Vagina (tissue), 2 donors: ENCODE data around the gene CCDC110. TPM values are rescaled to one million over a fixed set of nuclear protein-coding genes. Genes with fewer than 3 reads are reported as not detected.

Experiments
- DNase-seq, 2 donors: peaks; one replicate each; pipeline ENCODE4 v3.0.0-alpha.2; 2017; ENCODE audit errors: extremely low spot score in 2 of 2
- H3K27ac ChIP-seq: fragments of 200-600 bp; sonication (generic); one replicate; pipeline ENCODE4 v1.5.1; 2019
- H3K27me3 ChIP-seq: fragments of 200-600 bp; sonication (generic); one replicate; pipeline ENCODE4 v1.5.1; 2019
- H3K36me3 ChIP-seq, 2 donors: fragments of 200-600 bp; sonication (generic); one replicate each; pipeline ENCODE4 v1.5.1; 2017 to 2019
- H3K4me1 ChIP-seq: fragments of 200-600 bp; sonication (generic); one replicate; pipeline ENCODE4 v1.5.1; 2019
- H3K4me3 ChIP-seq, 2 donors: fragments of 200-600 bp; sonication (generic); 1 replicate in 1 of 2; 2 replicates in 1 of 2; pipeline ENCODE4 v1.5.1; 2016 to 2019
- H3K9me3 ChIP-seq: fragments of 200-600 bp; sonication (generic); one replicate; pipeline ENCODE4 v1.5.1; 2019
- POLR2A ChIP-seq, 2 donors: fragments of 450-650 bp; IDR thresholded peaks; one replicate each; pipeline ENCODE4 v1.6.1; 2017; ENCODE audit warnings: antibody characterized with exemption in 2 of 2, mild to moderate bottlenecking in 2 of 2, moderate library complexity in 2 of 2
- POLR2AphosphoS5 ChIP-seq, 2 donors: sonication (generic); formaldehyde crosslinking; IDR thresholded peaks; one replicate each; pipeline ENCODE4 v1.9.0; 2017; ENCODE audit warnings: antibody characterized with exemption in 2 of 2, mild to moderate bottlenecking in 2 of 2, low read depth in 1 of 2; ENCODE audit not compliant: insufficient read depth in 1 of 2
- intact Hi-C: fragments of 100-400 bp; cut with DNase I; formaldehyde crosslinking; loops from one replicate; pipeline ENCODE4 v1.15.1; 2023
- total RNA-seq: library from RNA; depleted of rRNA; stranded (reverse); fragments of >200 nt; gene quantifications from one replicate; pipeline ENCODE4 v1.2.3, GENCODE V29; 2016
- TF ChIP-seq, protein P1 (sequence below), 3 experiments: fragments of 450-650 bp in 2 of 3; fragments of 200-600 bp in 1 of 3; sonication (generic) in 1 of 3; IDR thresholded peaks; one replicate each; pipeline ENCODE4 v1.5.1; 2017 to 2019; ENCODE audit warnings: antibody characterized with exemption in 3 of 3, mild to moderate bottlenecking in 2 of 3, moderate library complexity in 2 of 3

Gene CCDC110
- 1.2 TPM for total RNA-seq

DNA sequence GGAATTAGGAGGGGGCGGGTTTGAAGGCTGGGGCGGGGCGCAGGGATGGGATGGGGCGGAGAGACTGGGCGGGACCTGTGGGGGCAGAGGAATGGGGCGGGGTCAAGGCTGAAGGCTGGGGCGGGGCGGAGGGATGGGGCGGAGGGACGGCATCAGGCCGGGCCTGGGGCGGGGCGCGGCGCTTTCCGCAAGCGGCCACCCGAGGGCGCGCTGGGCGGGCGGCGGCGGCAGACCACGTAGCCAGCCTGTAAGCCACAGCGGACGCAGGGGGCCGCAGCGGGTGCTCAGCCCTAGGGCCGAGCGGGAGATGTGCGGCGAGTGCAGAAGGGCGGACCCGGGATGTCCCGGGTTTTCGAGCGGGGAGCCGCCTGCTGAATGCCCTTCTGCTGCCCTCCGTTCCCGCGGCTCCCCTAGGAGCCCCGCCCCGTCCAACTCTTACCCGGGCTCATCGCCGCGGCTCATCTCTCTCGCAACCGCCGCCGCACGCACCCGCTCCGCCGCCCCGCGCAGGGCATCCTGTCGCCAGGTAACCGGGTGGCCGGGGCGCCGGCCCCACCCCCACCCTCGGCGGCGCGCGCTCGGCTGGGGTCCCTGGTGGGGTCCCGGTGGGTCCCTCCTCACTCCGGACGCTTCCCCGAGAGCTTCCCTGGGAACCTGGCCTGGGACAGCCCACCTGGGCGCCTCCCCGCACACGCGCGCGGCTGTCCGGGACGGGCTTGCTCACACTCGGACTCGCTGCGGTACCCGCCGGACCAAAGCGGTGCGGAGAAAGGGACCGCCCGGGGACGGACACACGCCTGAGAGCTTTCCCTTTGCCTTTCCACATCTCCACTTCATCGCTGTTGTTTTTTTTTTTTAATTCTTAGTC, at the start of gene CCDC110:
CCDC110 (minus strand) TSS at position 499 of the 868 bp plus-strand sequence; CDS start at position 449, 50 bp downstream.
- Histone ChIP-seq H3K9me3 (no peaks in the 10 kb centered on the region), H3K4me3 (peak within 1 kb of the TSS; percentile 78 to 90), H3K27ac (peak within 1 kb of the TSS; percentile 85), H3K27me3 (no peaks in the 10 kb centered on the region), H3K36me3 (no peaks in the 10 kb centered on the region), H3K4me1 (peaks cover 10% of the 10 kb centered on the region)
- peak in 1 of 2 donors; percentile 95 for DNase-seq
- intact Hi-C loops = loop anchor here (5.0 kb wide), 1 partner anchor 126 kb away; no protein-coding TSS in a partner anchor
- TF ChIP-seq POLR2A (IDR thresholded peaks at IDR 0.05) (peak in 1 of 2 donors; percentile 19), POLR2AphosphoS5 (IDR thresholded peaks at IDR 0.05; ENCODE audit: insufficient read depth in 1 of 2, low read depth in 1 of 2) (peak in 1 of 2 donors; percentile 58)
- TF ChIP-seq, protein P1, sequence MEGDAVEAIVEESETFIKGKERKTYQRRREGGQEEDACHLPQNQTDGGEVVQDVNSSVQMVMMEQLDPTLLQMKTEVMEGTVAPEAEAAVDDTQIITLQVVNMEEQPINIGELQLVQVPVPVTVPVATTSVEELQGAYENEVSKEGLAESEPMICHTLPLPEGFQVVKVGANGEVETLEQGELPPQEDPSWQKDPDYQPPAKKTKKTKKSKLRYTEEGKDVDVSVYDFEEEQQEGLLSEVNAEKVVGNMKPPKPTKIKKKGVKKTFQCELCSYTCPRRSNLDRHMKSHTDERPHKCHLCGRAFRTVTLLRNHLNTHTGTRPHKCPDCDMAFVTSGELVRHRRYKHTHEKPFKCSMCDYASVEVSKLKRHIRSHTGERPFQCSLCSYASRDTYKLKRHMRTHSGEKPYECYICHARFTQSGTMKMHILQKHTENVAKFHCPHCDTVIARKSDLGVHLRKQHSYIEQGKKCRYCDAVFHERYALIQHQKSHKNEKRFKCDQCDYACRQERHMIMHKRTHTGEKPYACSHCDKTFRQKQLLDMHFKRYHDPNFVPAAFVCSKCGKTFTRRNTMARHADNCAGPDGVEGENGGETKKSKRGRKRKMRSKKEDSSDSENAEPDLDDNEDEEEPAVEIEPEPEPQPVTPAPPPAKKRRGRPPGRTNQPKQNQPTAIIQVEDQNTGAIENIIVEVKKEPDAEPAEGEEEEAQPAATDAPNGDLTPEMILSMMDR (IDR thresholded peaks at IDR 0.05) = peak; percentile 5 to 77 (median 61)

- TF ChIP-seq, protein P1 (IDR thresholded peaks at IDR 0.05) = no peak
- TF ChIP-seq POLR2A (IDR thresholded peaks at IDR 0.05) (no peak), POLR2AphosphoS5 (IDR thresholded peaks at IDR 0.05; ENCODE audit: insufficient read depth in 1 of 2, low read depth in 1 of 2) (no peak)
- Histone ChIP-seq H3K4me3 (no peak overlapping the region), H3K9me3 (no peaks in the 10 kb centered on the region), H3K27ac (no peak overlapping the region), H3K36me3 (no peaks in the 10 kb centered on the region), H3K4me1 (no peaks in the 10 kb centered on the region), H3K27me3 (no peaks in the 10 kb centered on the region)
- no peak for DNase-seq
- intact Hi-C loops = no loop called here
These were observed 48.6 kb upstream of the CCDC110 start for GRCh38 chr4:185520119-185520518.

GRCh38 chr4:185518494-185518893, 47.0 kb upstream of the CCDC110 start:
- no peak overlapping the region for H3K4me3 ChIP-seq
- TF ChIP-seq POLR2AphosphoS5 (IDR thresholded peaks at IDR 0.05; ENCODE audit: insufficient read depth in 1 of 2, low read depth in 1 of 2) (no peak), POLR2A (IDR thresholded peaks at IDR 0.05) (no peak)
- TF ChIP-seq, protein P1 (IDR thresholded peaks at IDR 0.05) = no peak
- intact Hi-C loops = no loop called here
- no peaks in the 10 kb centered on the region for H3K9me3 ChIP-seq
- H3K4me1 ChIP-seq = no peaks in the 10 kb centered on the region
- no peaks in the 10 kb centered on the region for H3K36me3 ChIP-seq
- H3K27me3 ChIP-seq = no peaks in the 10 kb centered on the region
- DNase-seq = no peak
- H3K27ac ChIP-seq = no peak overlapping the region

DNA sequence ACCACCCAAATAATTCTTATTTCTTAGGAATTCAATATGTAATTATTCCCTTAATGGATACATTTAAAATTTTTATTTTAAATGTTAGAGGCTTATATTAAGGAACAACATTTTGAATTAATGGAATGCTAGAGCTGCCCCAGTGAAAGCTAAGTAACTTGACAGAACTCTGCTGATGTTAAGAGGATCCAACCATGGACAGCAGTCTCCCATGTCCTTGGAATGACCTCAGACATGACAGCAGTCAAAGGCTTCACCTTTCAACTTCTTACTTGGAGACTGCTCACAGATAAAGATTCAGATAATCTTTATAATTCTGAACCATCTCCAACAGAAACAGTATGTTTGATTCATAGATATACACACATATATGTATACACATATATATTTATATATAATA, 46.5 kb upstream of the CCDC110 start:
- no peak overlapping the region for H3K27ac ChIP-seq
- TF ChIP-seq POLR2AphosphoS5 (IDR thresholded peaks at IDR 0.05; ENCODE audit: insufficient read depth in 1 of 2, low read depth in 1 of 2) (no peak), POLR2A (IDR thresholded peaks at IDR 0.05) (no peak)
- TF ChIP-seq, protein P1 (IDR thresholded peaks at IDR 0.05) = no peak
- H3K4me3 ChIP-seq = no peak overlapping the region
- no peaks in the 10 kb centered on the region for H3K36me3 ChIP-seq
- DNase-seq = no peak
- H3K4me1 ChIP-seq = peaks cover 1% of the 10 kb centered on the region
- no peaks in the 10 kb centered on the region for H3K9me3 ChIP-seq
- H3K27me3 ChIP-seq = no peaks in the 10 kb centered on the region
- intact Hi-C loops = no loop called here

- TF ChIP-seq POLR2AphosphoS5 (IDR thresholded peaks at IDR 0.05; ENCODE audit: insufficient read depth in 1 of 2, low read depth in 1 of 2) = no peak
- TF ChIP-seq POLR2A (IDR thresholded peaks at IDR 0.05) = no peak
- TF ChIP-seq, protein P1 (IDR thresholded peaks at IDR 0.05) = no peak
- no peak for DNase-seq
- Histone ChIP-seq H3K4me1 (peaks cover 5% of the 10 kb centered on the region), H3K9me3 (no peaks in the 10 kb centered on the region), H3K27ac (no peak overlapping the region), H3K36me3 (no peaks in the 10 kb centered on the region), H3K4me3 (no peak overlapping the region), H3K27me3 (no peaks in the 10 kb centered on the region)
- intact Hi-C loops = no loop called here
These were observed 43.7 kb upstream of the CCDC110 start for GRCh38 chr4:185515248-185515647.
